KOPT-K1 (cell line): ENCODE results near the gene MAGIX.
"Not testable (repeated sequence)": the region's sequence is repeated elsewhere in the genome, so short reads cannot be mapped to it uniquely, and the experiment has no call there.

Experiments
- H3K27ac ChIP-seq: fragments of 200-600 bp; sonication (generic); 2 replicates; pipeline ENCODE4 v1.5.1; 2016; ENCODE audit warnings: antibody characterized with exemption, mild to moderate bottlenecking, low read depth, low read length; ENCODE audit not compliant: poor library complexity, severe bottlenecking
- H3K36me3 ChIP-seq: fragments of 200-600 bp; sonication (generic); 2 replicates; pipeline ENCODE4 v1.5.1; 2017; ENCODE audit warnings: antibody characterized with exemption, mild to moderate bottlenecking, low read length, moderate library complexity; ENCODE audit not compliant: insufficient read depth
- H3K9me3 ChIP-seq: fragments of 200-600 bp; sonication (generic); 2 replicates; pipeline ENCODE4 v1.5.1; 2017; ENCODE audit warnings: antibody characterized with exemption, low read length, mild to moderate bottlenecking; ENCODE audit not compliant: insufficient read depth, poor library complexity, severe bottlenecking

The MAGIX gene

DNA sequence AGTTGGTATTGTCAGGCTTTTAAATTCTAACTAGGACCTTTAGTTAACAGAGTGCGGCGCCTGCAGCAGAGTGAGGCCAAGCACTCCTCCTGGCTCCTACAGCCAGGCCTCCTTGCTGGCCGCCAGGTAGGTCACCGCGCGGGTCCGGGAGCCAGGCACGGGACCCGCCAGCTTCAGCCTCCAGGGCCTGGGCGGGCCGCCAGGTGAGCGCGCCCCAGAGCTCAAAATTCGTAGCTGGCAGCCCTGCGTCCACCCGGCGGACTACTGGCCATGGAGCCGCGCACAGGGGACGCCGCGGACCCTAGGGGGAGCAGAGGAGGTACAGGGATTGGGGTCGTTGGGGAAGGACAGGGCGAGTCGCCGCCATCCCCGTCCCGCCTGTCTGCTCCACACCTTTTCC is at the start of gene MAGIX:
Gene MAGIX, plus strand, starts transcription at position 139 of the 400 bp plus-strand sequence. Its CDS starts 132 bp downstream, at position 271.
- H3K27ac ChIP-seq = peak within 1 kb of the TSS; percentile 68
- H3K36me3 ChIP-seq = no peaks in the 10 kb centered on the region
- H3K9me3 ChIP-seq = no peaks in the 10 kb centered on the region

DNA sequence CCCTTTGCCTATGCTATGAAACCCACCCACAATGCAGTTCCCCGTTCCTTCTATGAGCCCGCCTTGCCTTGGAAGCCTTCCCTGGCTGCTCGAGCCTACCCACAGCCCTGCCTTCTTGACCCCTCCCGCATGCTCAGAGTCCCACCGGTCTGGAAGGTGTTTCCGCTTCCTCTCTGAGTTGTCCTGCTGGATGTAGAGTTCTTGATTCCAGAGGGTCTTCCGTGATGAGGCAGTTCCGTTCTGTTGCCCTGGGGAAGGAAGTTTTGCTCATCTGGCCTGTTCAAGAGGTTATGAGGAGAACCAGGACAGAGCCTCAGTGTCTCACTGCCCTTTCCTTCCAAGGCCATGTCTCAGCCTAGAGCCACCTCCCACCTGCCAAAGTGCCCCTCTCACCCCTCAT is 46.5 kb upstream of the MAGIX start:
- Histone ChIP-seq H3K36me3 (peaks cover 66% of the 10 kb centered on the region; the same call in 1 of the 2 replicates), H3K27ac (no peak overlapping the region), H3K9me3 (no peaks in the 10 kb centered on the region)

GRCh38 chrX:49116716-49117115 is 45.8 kb upstream of the MAGIX start:
- Histone ChIP-seq H3K36me3 (peaks cover 71% of the 10 kb centered on the region; the same call in 1 of the 2 replicates), H3K27ac (no peak overlapping the region), H3K9me3 (no peaks in the 10 kb centered on the region)

- no peak overlapping the region for H3K27ac ChIP-seq
- H3K9me3 ChIP-seq = no peaks in the 10 kb centered on the region
- H3K36me3 ChIP-seq = peaks cover 63% of the 10 kb centered on the region; the same call in 1 of the 2 replicates
Measured at GRCh38 chrX:49117581-49117980, 45.0 kb upstream of the MAGIX start.

- H3K27ac ChIP-seq = no peak overlapping the region
- peaks cover 46% of the 10 kb centered on the region; the same call in 1 of the 2 replicates for H3K36me3 ChIP-seq
- H3K9me3 ChIP-seq = no peaks in the 10 kb centered on the region
Measured at GRCh38 chrX:49120091-49120490, 42.5 kb upstream of the MAGIX start.

GRCh38 chrX:49122499-49122898 is 40.1 kb upstream of the MAGIX start:
- no peaks in the 10 kb centered on the region for H3K9me3 ChIP-seq
- peak overlapping the region; percentile 70 for H3K27ac ChIP-seq
- peaks cover 25% of the 10 kb centered on the region; the same call in 1 of the 2 replicates for H3K36me3 ChIP-seq

- not testable (repeated sequence) for H3K9me3 ChIP-seq, H3K36me3 ChIP-seq, H3K27ac ChIP-seq
Measured at GRCh38 chrX:49127742-49128258, 34.8 kb upstream of the MAGIX start.

- H3K27ac ChIP-seq = no peak overlapping the region
- no peaks in the 10 kb centered on the region for H3K9me3 ChIP-seq
Measured at GRCh38 chrX:49129427-49129826, 33.1 kb upstream of the MAGIX start.

DNA sequence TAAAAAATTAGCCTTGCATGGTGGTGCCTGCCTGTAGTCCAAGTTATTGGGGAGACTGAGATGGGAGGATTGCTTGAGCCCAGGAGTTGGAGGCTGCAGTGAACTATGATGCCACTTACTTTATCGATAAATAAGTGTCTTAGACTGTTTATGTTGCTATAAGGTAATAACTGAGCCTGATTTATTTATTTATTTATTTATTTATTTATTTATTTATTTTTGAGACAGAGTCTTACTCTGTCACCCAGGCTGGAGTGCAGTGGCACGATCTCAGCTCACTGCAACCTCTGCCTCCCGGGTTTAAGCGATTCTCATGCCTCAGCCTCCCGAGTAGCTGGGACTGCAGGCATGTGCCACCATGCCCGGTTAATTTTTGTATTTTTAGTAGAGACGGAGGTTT is 30.3 kb upstream of the MAGIX start:
- H3K36me3 ChIP-seq, H3K9me3 ChIP-seq, H3K27ac ChIP-seq: not testable (repeated sequence)

More at GRCh38 chrX:49129427-49129826, 33.1 kb upstream of the MAGIX start:
- H3K36me3 ChIP-seq = no peaks in the 10 kb centered on the region

DNA sequence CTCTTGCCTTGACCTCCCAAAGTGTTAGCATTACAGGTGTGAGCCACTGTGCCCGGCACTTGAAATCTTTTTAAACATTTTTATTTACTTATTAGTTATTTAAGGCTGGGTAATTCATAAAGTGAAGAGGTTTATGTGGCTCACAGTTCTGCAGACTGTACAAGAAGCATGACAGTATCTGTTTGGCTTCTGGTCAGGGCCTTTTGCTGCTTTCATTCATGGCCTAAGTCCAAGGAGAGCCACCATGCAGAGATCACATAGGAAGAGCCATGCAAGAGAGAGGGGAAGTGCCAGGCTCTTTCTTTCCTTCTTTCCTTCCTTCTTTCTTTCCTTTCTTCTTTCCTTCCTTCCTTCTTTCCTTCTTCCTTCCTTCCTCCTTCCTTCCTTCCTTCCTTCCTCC is 28.8 kb upstream of the MAGIX start:
- Histone ChIP-seq H3K9me3 (peaks cover 1% of the 10 kb centered on the region), H3K36me3 (no peaks in the 10 kb centered on the region), H3K27ac (no peak overlapping the region)

DNA sequence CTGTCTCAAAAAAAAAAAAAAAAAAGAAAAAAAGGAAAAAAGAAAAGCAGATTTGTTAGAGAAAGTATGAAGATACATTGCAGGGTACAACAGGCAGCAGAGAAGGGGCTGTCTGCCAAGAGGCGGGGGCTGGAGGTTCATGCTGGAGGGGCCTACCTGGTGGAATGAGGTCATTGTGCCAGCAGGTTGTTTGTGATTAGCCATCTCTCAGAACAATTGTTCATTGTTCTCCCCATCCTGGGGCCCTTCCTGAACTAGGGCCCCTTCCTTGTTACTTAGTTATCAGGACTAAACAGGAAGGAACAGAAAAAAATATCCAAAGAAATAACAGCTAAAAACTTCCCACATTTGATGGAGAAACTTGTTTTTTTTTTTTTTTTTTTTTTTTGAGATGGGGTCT is 25.1 kb upstream of the MAGIX start:
- no peaks in the 10 kb centered on the region for H3K36me3 ChIP-seq
- no peak overlapping the region for H3K27ac ChIP-seq
- peaks cover 24% of the 10 kb centered on the region for H3K9me3 ChIP-seq

DNA sequence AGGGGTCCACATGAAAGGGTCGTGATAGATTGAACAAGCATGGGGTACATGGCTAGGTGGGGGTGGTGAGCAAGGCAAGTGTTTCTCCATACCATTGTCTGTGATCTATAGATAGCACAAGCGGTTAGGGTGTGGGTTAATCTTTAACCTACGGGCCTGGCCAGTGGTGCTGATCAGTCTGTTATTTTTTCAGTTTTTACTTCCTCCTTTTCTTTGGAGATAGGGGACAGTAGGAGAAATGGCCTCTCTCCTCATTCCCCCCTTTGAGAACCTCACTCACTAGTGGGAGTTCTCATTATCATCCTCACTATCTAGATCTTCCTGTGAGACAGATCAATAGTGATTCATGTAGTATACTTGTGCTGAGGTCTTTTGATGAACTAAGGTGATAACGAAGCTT is 22.8 kb upstream of the MAGIX start:
- Histone ChIP-seq H3K9me3 (peaks cover 24% of the 10 kb centered on the region), H3K36me3 (no peaks in the 10 kb centered on the region)

DNA sequence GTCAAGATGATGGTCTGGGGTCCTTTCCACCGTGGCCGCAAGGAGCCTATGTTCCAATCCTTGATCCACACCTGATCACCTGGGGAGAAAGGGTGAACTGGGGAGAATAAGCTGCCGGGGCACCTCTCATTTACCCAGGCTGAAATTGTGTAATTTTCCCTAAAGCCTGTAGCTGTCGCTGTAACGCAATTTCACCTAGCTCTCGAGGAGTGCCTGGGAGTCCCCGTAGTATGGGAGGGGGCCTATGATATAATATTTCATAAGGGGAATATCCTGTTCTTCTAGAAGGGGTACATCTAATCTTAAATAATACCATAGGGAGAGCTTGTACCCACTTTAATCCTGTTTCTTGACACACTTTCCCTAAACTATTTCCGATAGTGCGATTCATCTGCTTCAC is 20.3 kb upstream of the MAGIX start:
- H3K36me3 ChIP-seq, H3K27ac ChIP-seq: not testable (repeated sequence)
- peaks cover 24% of the 10 kb centered on the region for H3K9me3 ChIP-seq

More for the DNA sequence above, 22.8 kb upstream of the MAGIX start:
- no peak overlapping the region for H3K27ac ChIP-seq

- peaks cover 24% of the 10 kb centered on the region for H3K9me3 ChIP-seq
- H3K27ac ChIP-seq, H3K36me3 ChIP-seq: not testable (repeated sequence)
Measured at GRCh38 chrX:49143154-49143553, 19.4 kb upstream of the MAGIX start.

GRCh38 chrX:49147282-49147681 is 15.3 kb upstream of the MAGIX start:
- Histone ChIP-seq H3K36me3 (no peaks in the 10 kb centered on the region), H3K9me3 (no peaks in the 10 kb centered on the region), H3K27ac (no peak overlapping the region)

GRCh38 chrX:49147936-49148335 is 14.6 kb upstream of the MAGIX start:
- Histone ChIP-seq H3K9me3 (no peaks in the 10 kb centered on the region), H3K36me3 (no peaks in the 10 kb centered on the region), H3K27ac (no peak overlapping the region)
